GM13976 (cell line): ENCODE results near the gene RETSAT.
"Not testable (repeated sequence)": the region's sequence is repeated elsewhere in the genome, so short reads cannot be mapped to it uniquely, and the experiment has no call there.

Experiments used
- DNase-seq: peaks from one replicate; pipeline ENCODE4 v3.0.0; 2012; ENCODE audit warnings: low spot score
- in situ Hi-C: fragments of 300-500 bp; cut with MboI; formaldehyde crosslinking; loops from one replicate; pipeline ENCODE4 v1.12.0; 2022; ENCODE audit warnings: low sequenced_read_pairs, mixed read lengths, inconsistent platforms; ENCODE audit not compliant: unreplicated experiment
- TF ChIP-seq, protein P1 (sequence below): IDR thresholded peaks from 2 replicates; pipeline ENCODE4 v1.5.1; 2012; ENCODE audit warnings: borderline replicate concordance, mild to moderate bottlenecking; ENCODE audit not compliant: insufficient read depth; ENCODE audit errors: extremely low read depth, missing control alignments, control extremely low read depth

The RETSAT gene

DNA sequence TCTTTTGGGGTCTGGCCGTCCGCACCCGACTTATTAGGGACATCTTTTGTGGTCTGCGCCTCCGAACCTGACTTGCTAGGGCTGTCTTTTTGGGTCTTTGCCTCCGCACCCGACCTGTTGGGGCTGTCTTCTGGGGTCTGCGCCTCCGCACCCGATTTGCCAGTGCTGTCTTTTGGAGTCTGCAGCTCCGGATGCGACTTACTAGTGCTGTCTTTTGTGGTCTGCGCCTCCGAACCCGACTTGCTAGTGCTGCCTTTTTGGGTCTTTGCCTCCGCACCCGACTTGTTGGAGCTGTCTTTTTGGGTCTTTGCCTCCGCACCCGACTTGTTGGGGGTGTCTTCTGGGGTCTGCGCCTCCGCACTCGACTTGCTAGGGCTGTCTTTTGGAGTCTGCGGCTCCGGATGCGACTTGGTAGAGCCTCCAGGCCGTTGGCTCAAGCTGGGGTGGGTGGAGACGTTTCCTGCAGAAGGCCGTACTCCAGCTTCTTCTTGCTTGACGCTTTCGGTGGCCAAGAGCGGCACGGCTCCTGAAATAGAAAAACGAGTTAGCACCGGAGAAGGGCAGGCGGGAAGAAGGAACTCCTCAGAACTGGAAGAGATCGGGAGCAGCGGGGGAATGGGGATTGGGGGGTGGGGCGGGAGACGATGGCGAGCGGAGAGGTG is 27.0 kb downstream of the RETSAT start:
- TF ChIP-seq, protein P1, sequence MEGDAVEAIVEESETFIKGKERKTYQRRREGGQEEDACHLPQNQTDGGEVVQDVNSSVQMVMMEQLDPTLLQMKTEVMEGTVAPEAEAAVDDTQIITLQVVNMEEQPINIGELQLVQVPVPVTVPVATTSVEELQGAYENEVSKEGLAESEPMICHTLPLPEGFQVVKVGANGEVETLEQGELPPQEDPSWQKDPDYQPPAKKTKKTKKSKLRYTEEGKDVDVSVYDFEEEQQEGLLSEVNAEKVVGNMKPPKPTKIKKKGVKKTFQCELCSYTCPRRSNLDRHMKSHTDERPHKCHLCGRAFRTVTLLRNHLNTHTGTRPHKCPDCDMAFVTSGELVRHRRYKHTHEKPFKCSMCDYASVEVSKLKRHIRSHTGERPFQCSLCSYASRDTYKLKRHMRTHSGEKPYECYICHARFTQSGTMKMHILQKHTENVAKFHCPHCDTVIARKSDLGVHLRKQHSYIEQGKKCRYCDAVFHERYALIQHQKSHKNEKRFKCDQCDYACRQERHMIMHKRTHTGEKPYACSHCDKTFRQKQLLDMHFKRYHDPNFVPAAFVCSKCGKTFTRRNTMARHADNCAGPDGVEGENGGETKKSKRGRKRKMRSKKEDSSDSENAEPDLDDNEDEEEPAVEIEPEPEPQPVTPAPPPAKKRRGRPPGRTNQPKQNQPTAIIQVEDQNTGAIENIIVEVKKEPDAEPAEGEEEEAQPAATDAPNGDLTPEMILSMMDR = no peak
- in situ Hi-C loops = no loop called here
- DNase-seq = peak; percentile 70

GRCh38 chr2:85326406-85327159 is 27.7 kb downstream of the RETSAT start:
- TF ChIP-seq, protein P1 = no peak
- in situ Hi-C loops = no loop called here
- DNase-seq = peak; percentile 63

DNA sequence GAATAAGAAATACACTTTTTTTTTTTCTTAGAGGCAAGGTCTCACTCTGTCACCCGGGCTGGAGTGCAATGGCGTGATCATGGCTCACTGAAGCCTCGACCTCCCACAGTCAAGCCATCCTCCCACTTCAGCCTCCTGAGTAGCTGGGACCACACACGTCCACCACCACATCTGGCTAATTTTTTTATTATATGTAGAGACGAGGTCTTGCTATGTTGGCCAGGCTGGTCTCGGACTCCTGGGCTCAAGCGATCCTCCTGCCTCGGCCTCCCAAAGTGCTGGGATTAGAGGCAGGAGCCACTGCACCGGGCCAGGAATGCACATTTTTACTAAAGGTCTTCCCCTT is 28.9 kb downstream of the RETSAT start:
- in situ Hi-C loops = no loop called here
- no peak for DNase-seq

GRCh38 chr2:85324639-85325465 is 29.5 kb downstream of the RETSAT start:
- in situ Hi-C loops = no loop called here
- no peak for DNase-seq

More for the DNA sequence above, 28.9 kb downstream of the RETSAT start:
- TF ChIP-seq, protein P1 = no peak

DNA sequence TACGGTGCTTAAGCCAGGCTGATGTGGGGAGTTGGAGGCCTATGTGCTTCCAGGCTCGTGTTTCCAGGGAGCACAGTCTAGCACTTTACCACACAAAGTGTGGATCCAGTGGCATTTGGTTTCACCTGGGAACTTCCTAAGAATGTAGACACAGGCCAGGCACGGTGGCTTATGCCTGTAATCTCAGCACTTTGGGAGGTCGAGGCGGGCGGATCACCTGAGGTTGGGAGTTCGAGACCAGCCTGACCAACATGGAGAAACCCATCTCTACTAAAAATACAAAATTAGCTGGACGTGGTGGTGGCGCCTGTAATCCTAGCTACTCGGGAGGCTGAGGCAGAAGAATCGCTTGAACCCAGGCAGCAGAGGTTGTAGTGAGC is 30.4 kb downstream of the RETSAT start:
- DNase-seq, in situ Hi-C loops: not testable (repeated sequence)

More at GRCh38 chr2:85324639-85325465, 29.5 kb downstream of the RETSAT start:
- TF ChIP-seq, protein P1 = no peak

- TF ChIP-seq, protein P1 = no peak
- in situ Hi-C loops = no loop called here
- DNase-seq = no peak
Measured at GRCh38 chr2:85323351-85323987, 30.9 kb downstream of the RETSAT start.
